Measurements from ENCODE around the gene FUBP1. TPM values are rescaled to one million over a fixed set of nuclear protein-coding genes. Genes with fewer than 3 reads are reported as not detected.

FUBP1 gene
- total and polyA plus RNA-seq, 2 of the 8 experiments (the other 6 are each of a cell fraction or from before 2014, with no cell fraction given) = 184 to 201 TPM

DNA sequence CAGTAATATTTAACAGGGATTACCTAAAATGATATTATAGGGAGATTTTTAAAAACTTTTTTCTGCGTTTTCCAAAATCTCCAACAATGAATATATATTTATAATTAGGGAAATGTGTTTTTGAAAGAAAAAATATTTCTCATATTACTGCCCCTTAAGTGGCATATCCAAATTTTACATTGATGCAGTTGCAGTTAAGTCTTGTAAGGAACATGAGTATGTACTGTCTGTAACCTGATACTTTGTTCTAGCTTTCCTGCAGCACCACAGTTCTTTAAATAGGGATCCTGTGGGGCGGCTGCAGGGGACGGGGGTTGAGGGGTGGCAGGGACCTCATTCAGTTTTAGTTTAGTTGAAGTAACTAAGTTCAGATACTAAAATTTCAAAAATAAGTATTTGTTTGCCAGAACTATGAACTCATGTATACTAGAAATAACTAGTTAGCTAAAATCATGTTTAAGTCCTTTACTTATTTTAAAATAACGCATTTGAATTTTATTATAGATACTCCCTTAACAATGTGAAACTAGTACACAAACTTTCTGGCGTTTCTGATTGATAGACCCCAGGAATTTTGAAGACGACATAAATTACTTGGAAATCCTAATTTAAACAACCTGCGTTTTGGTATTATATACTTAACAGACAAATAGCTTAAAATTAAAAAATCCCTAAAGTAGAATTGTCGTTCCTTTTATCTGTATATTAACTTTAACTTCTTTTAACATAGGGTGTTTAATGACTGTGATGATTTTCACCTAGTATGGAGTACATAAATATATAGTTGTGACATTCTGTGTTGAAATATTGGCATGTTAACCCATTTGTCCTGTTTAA, 25.2 kb upstream of the FUBP1 start:
- Histone ChIP-seq H3K4ac (replicated peaks; ENCODE audit: insufficient read length, low read depth, low read length) (no peak overlapping the region), H2AK5ac (ENCODE audit: low read depth, low read length) (no peak overlapping the region), H4K20me1 (replicated peaks in 1 of 2; ENCODE audit: control insufficient read depth in 1 of 2, insufficient read depth in 2 of 2, low read length in 2 of 2) (no peaks in the 10 kb centered on the region), H3K9ac (replicated peaks in 1 of 4; ENCODE audit: extremely low read depth in 1 of 4, low read depth in 3 of 4, low read length in 3 of 4) (peak overlapping the region in 3 of 4 experiments; percentile 49 to 64 (median 50); a peak in 5 of 7 replicates), H3K27ac (ENCODE audit: low read depth, low read length) (peak overlapping the region; percentile 69; the same call in 1 of the 2 replicates), H3K79me1 (ENCODE audit: low read depth, low read length) (no peaks in the 10 kb centered on the region), H3K23me2 (ENCODE audit: low read depth, low read length) (0 out of 2 replicates have a peak, but pooled peaks cover 2% of the 10 kb centered on the region), H2BK15ac (ENCODE audit: low read length) (no peak overlapping the region), H3K56ac (replicated peaks; ENCODE audit: insufficient read length, low read depth, low read length) (no peak overlapping the region), H3K4me1 (replicated peaks in 1 of 4; ENCODE audit: control insufficient read depth in 3 of 4, insufficient read depth in 4 of 4, low read length in 3 of 4) (peaks cover 0 to 5% (median 3%) of the 10 kb centered on the region in 4 experiments; a peak in 3 of 7 replicates), H2BK20ac (ENCODE audit: low read length) (no peak overlapping the region), H3K9me3 (ENCODE audit: insufficient read depth in 2 of 2, low read depth in 1 of 2, low read length in 1 of 2) (no peaks in the 10 kb centered on the region), H3K4me2 (ENCODE audit: insufficient read depth in 1 of 2, low read depth in 2 of 2, low read length in 2 of 2) (peak overlapping the region; percentile 65 to 78), H3K23ac (ENCODE audit: insufficient read length) (no peak overlapping the region), H3K4me3 (ENCODE audit: extremely low read depth in 1 of 4, insufficient read depth in 2 of 4, low read depth in 3 of 4, low read length in 4 of 4) (peak overlapping the region in 3 of 4 experiments; percentile 11 to 53 (median 34); a peak in 4 of 8 replicates), H2BK120ac (replicated peaks; ENCODE audit: low read depth, low read length) (no peak overlapping the region), H3K27me3 (replicated peaks in 1 of 4; ENCODE audit: control insufficient read depth in 3 of 4, extremely low read depth in 1 of 4, insufficient read depth in 3 of 4, low read length in 3 of 4) (no peaks in the 10 kb centered on the region), H3K14ac (ENCODE audit: insufficient read length) (no peak overlapping the region), H2AFZ (ENCODE audit: low read length) (peak overlapping the region; percentile 86; the same call in 1 of the 2 replicates), H4K91ac (replicated peaks; ENCODE audit: insufficient read length, low read length) (no peak overlapping the region), H2BK5ac (ENCODE audit: low read depth, low read length) (peak overlapping the region; percentile 28; the same call in 1 of the 2 replicates), H2BK12ac (ENCODE audit: low read depth, low read length) (no peak overlapping the region), H3K36me3 (ENCODE audit: control insufficient read depth in 2 of 4, insufficient read depth in 4 of 4, low read length in 3 of 4) (no peaks in the 10 kb centered on the region), H3K18ac (ENCODE audit: extremely low read depth, low read length) (no peak overlapping the region; the same call in 1 of the 2 replicates), H4K5ac (ENCODE audit: insufficient read length, low read depth, low read length) (peak overlapping the region; percentile 83), H3K79me2 (ENCODE audit: control insufficient read depth in 1 of 2, insufficient read depth in 2 of 2, low read length in 2 of 2) (peaks cover 0 to 5% of the 10 kb centered on the region in 2 experiments; a peak in 2 of 4 replicates), H4K8ac (ENCODE audit: extremely low read depth, insufficient read depth, low read length) (no peak overlapping the region)
- FAIRE-seq (no peak), DNase-seq (ENCODE audit: low read depth in 1 of 2, low spot score in 2 of 2) (no peak)
- CTCF ChIA-PET (ENCODE audit: partially characterized antibody) = interaction anchor here (0.6 to 2.9 kb wide), 7 partner anchors 9 to 236 kb away, joined by 3 to 15 read pairs (median 4); no protein-coding TSS in a partner anchor
- WGBS, 2 experiments (ENCODE audit: extremely low coverage in 1 of 2, insufficient coverage in 1 of 2, insufficient read length in 1 of 2, insufficient replicate concordance in 2 of 2, low coverage in 1 of 2, low lambda C conversion rate in 2 of 2, missing lambda C conversion rate in 1 of 2) = 16% methylated on average over 8 of the region's 8 CpGs; no CpG with 5 or more reads in 1 of the 2 experiments
- POLR2A ChIA-PET (ENCODE audit: partially characterized antibody) = interaction anchor here (0.6 to 8.6 kb wide), 33 partner anchors 9 to 241 kb away, joined by 3 to 180 read pairs (median 5); partner anchors contain the start of genes FUBP1, GIPC2 and NEXN
- TF ChIP-seq CBX5 (IDR thresholded peaks at IDR 0.05; ENCODE audit: low read depth, low read length) = no peak
- peak; percentile 96 for TF ChIP-seq TBP (IDR thresholded peaks at IDR 0.05; ENCODE audit: low read depth, low read length)
- TF ChIP-seq POLR2A (IDR thresholded peaks at IDR 0.05; ENCODE audit: control extremely low read depth in 1 of 2, low read depth in 2 of 2, low read length in 2 of 2) = peak; percentile 78 to 91
- no peak for TF ChIP-seq BRCA1 (IDR thresholded peaks at IDR 0.05; ENCODE audit: low read depth, low read length)
- TF ChIP-seq TAF7 (optimal IDR thresholded peaks at IDR 0.05; ENCODE audit: borderline replicate concordance, low read depth, low read length) = peak; percentile 100
- TF ChIP-seq JUN (IDR thresholded peaks at IDR 0.05; ENCODE audit: low read depth, low read length) = no peak
- TF ChIP-seq, protein P1, sequence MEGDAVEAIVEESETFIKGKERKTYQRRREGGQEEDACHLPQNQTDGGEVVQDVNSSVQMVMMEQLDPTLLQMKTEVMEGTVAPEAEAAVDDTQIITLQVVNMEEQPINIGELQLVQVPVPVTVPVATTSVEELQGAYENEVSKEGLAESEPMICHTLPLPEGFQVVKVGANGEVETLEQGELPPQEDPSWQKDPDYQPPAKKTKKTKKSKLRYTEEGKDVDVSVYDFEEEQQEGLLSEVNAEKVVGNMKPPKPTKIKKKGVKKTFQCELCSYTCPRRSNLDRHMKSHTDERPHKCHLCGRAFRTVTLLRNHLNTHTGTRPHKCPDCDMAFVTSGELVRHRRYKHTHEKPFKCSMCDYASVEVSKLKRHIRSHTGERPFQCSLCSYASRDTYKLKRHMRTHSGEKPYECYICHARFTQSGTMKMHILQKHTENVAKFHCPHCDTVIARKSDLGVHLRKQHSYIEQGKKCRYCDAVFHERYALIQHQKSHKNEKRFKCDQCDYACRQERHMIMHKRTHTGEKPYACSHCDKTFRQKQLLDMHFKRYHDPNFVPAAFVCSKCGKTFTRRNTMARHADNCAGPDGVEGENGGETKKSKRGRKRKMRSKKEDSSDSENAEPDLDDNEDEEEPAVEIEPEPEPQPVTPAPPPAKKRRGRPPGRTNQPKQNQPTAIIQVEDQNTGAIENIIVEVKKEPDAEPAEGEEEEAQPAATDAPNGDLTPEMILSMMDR (IDR thresholded peaks at IDR 0.05; ENCODE audit: control extremely low read depth in 1 of 3, insufficient read depth in 1 of 3, low read depth in 1 of 3, low read length in 3 of 3) = no peak
- peak; percentile 24 for TF ChIP-seq NANOG (IDR thresholded peaks at IDR 0.05; ENCODE audit: insufficient read depth, low read depth, low read length, poor library complexity, severe bottlenecking)
- TF ChIP-seq CHD1 (IDR thresholded peaks at IDR 0.05; ENCODE audit: low read depth, low read length) = no peak

Measured in H1 (cell line).